Astrocyte (in vitro differentiated cells and primary cell): ENCODE results near the gene PITX2. TPM values are rescaled to one million over a fixed set of nuclear protein-coding genes. Genes with fewer than 3 reads are reported as not detected.

Source experiments
- DNase-seq: peaks from one replicate; pipeline ENCODE4 v3.0.0-alpha.2; 2010; ENCODE audit warnings: low read depth
- FAIRE-seq: peaks from 2 replicates; lab custom pipeline; 2011; peaks lifted over from hg19 to GRCh38; lab: Jason Lieb, UNC
- H2AFZ ChIP-seq: 2 replicates; pipeline ENCODE4 v1.6.0; 2012; ENCODE audit warnings: low read depth, low read length, inconsistent platforms
- H3K27ac ChIP-seq: 2 replicates; pipeline ENCODE4 v1.5.1; 2011; ENCODE audit warnings: low read depth, low read length, inconsistent platforms
- H3K27me3 ChIP-seq: 2 replicates; pipeline ENCODE4 v1.6.0; 2011; ENCODE audit warnings: low read length, inconsistent platforms; ENCODE audit not compliant: insufficient read depth
- H3K36me3 ChIP-seq: 2 replicates; pipeline ENCODE4 v1.5.1; 2011; ENCODE audit warnings: low read length, inconsistent platforms; ENCODE audit not compliant: insufficient read depth
- H3K4me1 ChIP-seq: 2 replicates; pipeline ENCODE4 v1.5.1; 2011; ENCODE audit warnings: low read length, inconsistent platforms; ENCODE audit not compliant: insufficient read depth
- H3K4me2 ChIP-seq: 2 replicates; pipeline ENCODE4 v1.6.0; 2012; ENCODE audit warnings: low read length, inconsistent platforms
- H3K4me3 ChIP-seq: 2 replicates; pipeline ENCODE4 v1.5.1; 2011; ENCODE audit warnings: low read depth, mild to moderate bottlenecking, low read length, inconsistent platforms; ENCODE audit not compliant: insufficient read depth
- H3K79me2 ChIP-seq: 2 replicates; pipeline ENCODE4 v1.6.0; 2012; ENCODE audit warnings: mild to moderate bottlenecking, low read length, inconsistent platforms; ENCODE audit not compliant: insufficient read depth
- H3K9ac ChIP-seq: 2 replicates; pipeline ENCODE4 v1.6.0; 2012; ENCODE audit warnings: mild to moderate bottlenecking, low read length, inconsistent platforms
- H3K9me3 ChIP-seq: 2 replicates; pipeline ENCODE4 v1.5.1; 2012; ENCODE audit warnings: low read depth, mild to moderate bottlenecking, low read length, inconsistent platforms; ENCODE audit not compliant: insufficient read depth
- H4K20me1 ChIP-seq: 2 replicates; pipeline ENCODE4 v1.6.0; 2012; ENCODE audit warnings: low read length, inconsistent platforms; ENCODE audit not compliant: insufficient read depth
- H3K27ac Mint-ChIP-seq: one replicate; pipeline ENCODE4 v1.8.0; 2021; ENCODE audit warnings: mild to moderate bottlenecking, mixed read lengths; ENCODE audit not compliant: unreplicated experiment
- H3K27me3 Mint-ChIP-seq: one replicate; pipeline ENCODE4 v1.8.0; 2021; ENCODE audit warnings: low read depth, mixed read lengths; ENCODE audit not compliant: unreplicated experiment
- H3K36me3 Mint-ChIP-seq: one replicate; pipeline ENCODE4 v1.8.0; 2021; ENCODE audit warnings: low read depth, mixed read lengths; ENCODE audit not compliant: unreplicated experiment
- H3K4me1 Mint-ChIP-seq: one replicate; pipeline ENCODE4 v1.8.0; 2021; ENCODE audit warnings: low read depth, mixed read lengths; ENCODE audit not compliant: unreplicated experiment
- H3K4me3 Mint-ChIP-seq: one replicate; pipeline ENCODE4 v1.8.0; 2021; ENCODE audit warnings: mild to moderate bottlenecking, moderate library complexity, mixed read lengths; ENCODE audit not compliant: unreplicated experiment
- H3K9me3 Mint-ChIP-seq: one replicate; pipeline ENCODE4 v1.8.0; 2021; ENCODE audit warnings: mild to moderate bottlenecking, mixed read lengths; ENCODE audit not compliant: unreplicated experiment
- CTCF ChIP-seq: IDR thresholded peaks from 2 replicates; pipeline ENCODE4 v1.5.1; 2011; ENCODE audit warnings: low read depth, mild to moderate bottlenecking, inconsistent platforms, low read length, moderate library complexity; ENCODE audit not compliant: insufficient read depth
- EZH2 ChIP-seq: IDR thresholded peaks from 2 replicates; pipeline ENCODE4 v1.6.1; 2012; ENCODE audit warnings: mild to moderate bottlenecking, low read length, inconsistent platforms; ENCODE audit not compliant: insufficient read depth
- total RNA-seq: library from RNA; stranded (reverse); gene quantifications from 2 replicates; pipeline ENCODE4 v1.2.1, GENCODE V29; 2021

The PITX2 gene
- total RNA-seq, 1 donor from 2014 or later = 3.8 TPM

GRCh38 chr4:110624904-110625494 is 2.1 kb upstream of the PITX2 start:
- Mint-ChIP-seq H3K4me3 (no peak overlapping the region), H3K27ac (peak overlapping the region; percentile 1), H3K27me3 (peaks cover 86% of the 10 kb centered on the region), H3K4me1 (peaks cover 2% of the 10 kb centered on the region), H3K9me3 (peaks cover 48% of the 10 kb centered on the region), H3K36me3 (peaks cover 13% of the 10 kb centered on the region)
- Histone ChIP-seq H3K27me3 (peaks cover 100% of the 10 kb centered on the region), H3K4me1 (peaks cover 14% of the 10 kb centered on the region), H3K79me2 (no peaks in the 10 kb centered on the region), H3K36me3 (no peaks in the 10 kb centered on the region), H3K27ac (no peak overlapping the region), H3K4me2 (no peak overlapping the region), H3K9me3 (peaks cover 13% of the 10 kb centered on the region), H4K20me1 (peaks cover 10% of the 10 kb centered on the region), H2AFZ (no peak overlapping the region), H3K9ac (no peak overlapping the region), H3K4me3 (no peak overlapping the region)
- DNase-seq (no peak), FAIRE-seq (no peak)
- TF ChIP-seq EZH2 (no peak), CTCF (no peak)

DNA sequence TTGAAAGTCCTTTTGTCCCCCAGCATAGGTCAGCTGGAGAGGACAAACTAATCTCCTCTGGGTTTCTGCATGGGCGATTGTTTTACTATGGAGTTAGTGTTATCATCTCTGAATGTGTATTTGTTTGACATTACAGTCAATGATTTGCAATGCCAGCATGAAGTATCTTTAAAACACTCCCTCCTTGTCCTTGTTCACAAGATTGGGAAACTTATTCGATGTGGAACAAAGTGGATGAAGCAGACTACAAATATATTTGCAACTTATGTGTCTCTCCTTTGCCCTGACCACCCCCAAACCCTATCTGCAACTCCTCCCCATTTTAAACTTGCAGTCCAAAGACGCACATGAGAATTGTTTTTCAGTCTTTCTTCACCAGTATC is 1.5 kb upstream of the PITX2 start:
- Mint-ChIP-seq H3K4me3 (no peak overlapping the region), H3K27ac (peak overlapping the region; percentile 78), H3K4me1 (peaks cover 2% of the 10 kb centered on the region), H3K9me3 (peaks cover 52% of the 10 kb centered on the region), H3K36me3 (peaks cover 13% of the 10 kb centered on the region), H3K27me3 (peaks cover 87% of the 10 kb centered on the region)
- Histone ChIP-seq H3K9me3 (peaks cover 8% of the 10 kb centered on the region), H3K36me3 (no peaks in the 10 kb centered on the region), H4K20me1 (peaks cover 13% of the 10 kb centered on the region), H3K4me2 (no peak overlapping the region), H2AFZ (no peak overlapping the region), H3K79me2 (no peaks in the 10 kb centered on the region), H3K9ac (no peak overlapping the region), H3K27me3 (peaks cover 100% of the 10 kb centered on the region), H3K27ac (no peak overlapping the region), H3K4me1 (peaks cover 14% of the 10 kb centered on the region), H3K4me3 (no peak overlapping the region)
- DNase-seq (no peak), FAIRE-seq (no peak)
- TF ChIP-seq CTCF = no peak
- TF ChIP-seq EZH2 = no peak

GRCh38 chr4:110623718-110624397 is 981 bp upstream of the PITX2 start:
- H3K9ac ChIP-seq = no peak overlapping the region
- H3K4me3 ChIP-seq = no peak overlapping the region
- peak; percentile 17 for FAIRE-seq
- no peak overlapping the region for H2AFZ ChIP-seq
- Mint-ChIP-seq H3K36me3 (peaks cover 14% of the 10 kb centered on the region), H3K4me1 (peaks cover 2% of the 10 kb centered on the region), H3K27ac (peak overlapping the region; percentile 38), H3K9me3 (peaks cover 52% of the 10 kb centered on the region), H3K4me3 (peak overlapping the region; percentile 77), H3K27me3 (peaks cover 86% of the 10 kb centered on the region)
- peaks cover 10% of the 10 kb centered on the region for H4K20me1 ChIP-seq
- peaks cover 14% of the 10 kb centered on the region for H3K4me1 ChIP-seq
- no peak overlapping the region for H3K27ac ChIP-seq
- H3K27me3 ChIP-seq = peaks cover 100% of the 10 kb centered on the region
- H3K79me2 ChIP-seq = no peaks in the 10 kb centered on the region
- no peak for DNase-seq
- no peaks in the 10 kb centered on the region for H3K36me3 ChIP-seq
- H3K9me3 ChIP-seq = peaks cover 9% of the 10 kb centered on the region
- no peak overlapping the region for H3K4me2 ChIP-seq
- TF ChIP-seq CTCF (no peak), EZH2 (no peak)
